ENCODE results near the gene PSMB5. TPM values are rescaled to one million over a fixed set of nuclear protein-coding genes. Genes with fewer than 3 reads are reported as not detected.

Gene PSMB5
- polyA plus RNA-seq, 1 donor from 2014 or later: 147 TPM

DNA sequence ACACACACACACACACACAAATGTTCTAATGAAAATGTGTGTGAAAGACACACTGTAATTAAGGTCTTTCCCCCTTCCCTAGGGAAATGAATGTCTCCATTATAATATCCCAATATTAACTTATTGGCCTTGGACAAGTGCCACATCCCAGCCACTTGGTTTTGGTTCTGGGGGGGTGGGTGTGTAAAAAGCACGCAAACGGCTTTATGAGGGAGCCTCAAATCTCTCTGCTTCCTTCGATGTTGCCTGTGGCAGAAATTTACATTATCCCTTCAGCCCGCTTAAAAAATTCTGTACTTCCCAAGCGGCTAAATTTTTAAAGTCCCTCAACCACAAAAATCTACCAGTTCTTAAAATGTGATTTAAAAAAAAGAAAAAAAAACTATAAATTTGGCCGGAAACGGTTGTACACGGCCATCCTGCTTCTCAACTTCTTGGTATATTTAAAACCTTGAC lies 25.2 kb downstream of the PSMB5 start:
- no peaks in the 10 kb centered on the region for H3K9me2 ChIP-seq (ENCODE audit: insufficient read depth, low read length)
- H3K4me3 ChIP-seq (ENCODE audit: low read length): peak overlapping the region; percentile 57
- no peak for TF ChIP-seq SMC3 (conservative IDR thresholded peaks at IDR 0.05; ENCODE audit: poor library complexity)
- TF ChIP-seq, protein P1, sequence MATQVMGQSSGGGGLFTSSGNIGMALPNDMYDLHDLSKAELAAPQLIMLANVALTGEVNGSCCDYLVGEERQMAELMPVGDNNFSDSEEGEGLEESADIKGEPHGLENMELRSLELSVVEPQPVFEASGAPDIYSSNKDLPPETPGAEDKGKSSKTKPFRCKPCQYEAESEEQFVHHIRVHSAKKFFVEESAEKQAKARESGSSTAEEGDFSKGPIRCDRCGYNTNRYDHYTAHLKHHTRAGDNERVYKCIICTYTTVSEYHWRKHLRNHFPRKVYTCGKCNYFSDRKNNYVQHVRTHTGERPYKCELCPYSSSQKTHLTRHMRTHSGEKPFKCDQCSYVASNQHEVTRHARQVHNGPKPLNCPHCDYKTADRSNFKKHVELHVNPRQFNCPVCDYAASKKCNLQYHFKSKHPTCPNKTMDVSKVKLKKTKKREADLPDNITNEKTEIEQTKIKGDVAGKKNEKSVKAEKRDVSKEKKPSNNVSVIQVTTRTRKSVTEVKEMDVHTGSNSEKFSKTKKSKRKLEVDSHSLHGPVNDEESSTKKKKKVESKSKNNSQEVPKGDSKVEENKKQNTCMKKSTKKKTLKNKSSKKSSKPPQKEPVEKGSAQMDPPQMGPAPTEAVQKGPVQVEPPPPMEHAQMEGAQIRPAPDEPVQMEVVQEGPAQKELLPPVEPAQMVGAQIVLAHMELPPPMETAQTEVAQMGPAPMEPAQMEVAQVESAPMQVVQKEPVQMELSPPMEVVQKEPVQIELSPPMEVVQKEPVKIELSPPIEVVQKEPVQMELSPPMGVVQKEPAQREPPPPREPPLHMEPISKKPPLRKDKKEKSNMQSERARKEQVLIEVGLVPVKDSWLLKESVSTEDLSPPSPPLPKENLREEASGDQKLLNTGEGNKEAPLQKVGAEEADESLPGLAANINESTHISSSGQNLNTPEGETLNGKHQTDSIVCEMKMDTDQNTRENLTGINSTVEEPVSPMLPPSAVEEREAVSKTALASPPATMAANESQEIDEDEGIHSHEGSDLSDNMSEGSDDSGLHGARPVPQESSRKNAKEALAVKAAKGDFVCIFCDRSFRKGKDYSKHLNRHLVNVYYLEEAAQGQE (IDR thresholded peaks at IDR 0.05; ENCODE audit: borderline replicate concordance): peak; percentile 17
- peaks cover 4% of the 10 kb centered on the region for H3F3A ChIP-seq (ENCODE audit: insufficient read depth, low read length, poor library complexity, severe bottlenecking)
- H3K36me3 ChIP-seq (ENCODE audit: insufficient read depth, low read length): no peaks in the 10 kb centered on the region
- H3K27me3 ChIP-seq (ENCODE audit: insufficient read depth, low read depth, low read length): no peaks in the 10 kb centered on the region
- H3K9me3 ChIP-seq (ENCODE audit: low read length): no peaks in the 10 kb centered on the region
- H3K27ac ChIP-seq (ENCODE audit: low read length): peak overlapping the region; percentile 31
- H3K79me2 ChIP-seq (replicated peaks; ENCODE audit: insufficient read depth, low read length): peaks cover 6% of the 10 kb centered on the region
- peak overlapping the region; percentile 50 for H3K9ac ChIP-seq (ENCODE audit: low read length)
- H3K4me2 ChIP-seq (ENCODE audit: low read length): peak overlapping the region; percentile 73
- H2AFZ ChIP-seq (ENCODE audit: low read depth, low read length): no peak overlapping the region
- H4K20me1 ChIP-seq (ENCODE audit: insufficient read depth): no peaks in the 10 kb centered on the region

DNA sequence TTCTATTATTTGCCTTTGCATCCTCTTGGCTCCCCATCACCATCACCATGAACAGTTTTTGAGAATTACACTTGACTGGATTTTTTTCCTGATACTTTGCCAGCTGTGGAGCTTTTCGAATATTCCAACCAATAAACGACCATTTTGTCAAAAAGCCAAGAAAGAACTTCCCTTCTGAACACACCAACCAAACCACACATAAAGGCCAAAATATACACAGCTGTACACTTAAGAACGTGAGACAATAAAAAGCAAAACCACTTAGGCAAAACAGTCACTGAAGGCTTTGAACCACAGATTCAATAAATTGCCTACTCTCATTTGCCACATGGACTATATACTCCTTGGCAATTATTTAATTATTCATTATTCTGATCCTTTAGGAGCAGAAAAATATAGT lies 25.9 kb downstream of the PSMB5 start:
- TF ChIP-seq MXI1 (conservative IDR thresholded peaks at IDR 0.05; ENCODE audit: poor library complexity, severe bottlenecking) (no peak), POLR2AphosphoS5 (IDR thresholded peaks at IDR 0.05) (no peak), SMC3 (conservative IDR thresholded peaks at IDR 0.05; ENCODE audit: poor library complexity) (no peak), EP300 (conservative IDR thresholded peaks at IDR 0.05; ENCODE audit: poor library complexity, severe bottlenecking) (no peak), EZH2 (IDR thresholded peaks at IDR 0.05; ENCODE audit: borderline replicate concordance, insufficient read depth, low read length, poor library complexity, severe bottlenecking) (no peak), RAD21 (conservative IDR thresholded peaks at IDR 0.05) (no peak), TAF1 (IDR thresholded peaks at IDR 0.05; ENCODE audit: low read depth) (no peak)
- TF ChIP-seq, protein P1 (IDR thresholded peaks at IDR 0.05; ENCODE audit: borderline replicate concordance): no peak
- TF ChIP-seq, protein P2, sequence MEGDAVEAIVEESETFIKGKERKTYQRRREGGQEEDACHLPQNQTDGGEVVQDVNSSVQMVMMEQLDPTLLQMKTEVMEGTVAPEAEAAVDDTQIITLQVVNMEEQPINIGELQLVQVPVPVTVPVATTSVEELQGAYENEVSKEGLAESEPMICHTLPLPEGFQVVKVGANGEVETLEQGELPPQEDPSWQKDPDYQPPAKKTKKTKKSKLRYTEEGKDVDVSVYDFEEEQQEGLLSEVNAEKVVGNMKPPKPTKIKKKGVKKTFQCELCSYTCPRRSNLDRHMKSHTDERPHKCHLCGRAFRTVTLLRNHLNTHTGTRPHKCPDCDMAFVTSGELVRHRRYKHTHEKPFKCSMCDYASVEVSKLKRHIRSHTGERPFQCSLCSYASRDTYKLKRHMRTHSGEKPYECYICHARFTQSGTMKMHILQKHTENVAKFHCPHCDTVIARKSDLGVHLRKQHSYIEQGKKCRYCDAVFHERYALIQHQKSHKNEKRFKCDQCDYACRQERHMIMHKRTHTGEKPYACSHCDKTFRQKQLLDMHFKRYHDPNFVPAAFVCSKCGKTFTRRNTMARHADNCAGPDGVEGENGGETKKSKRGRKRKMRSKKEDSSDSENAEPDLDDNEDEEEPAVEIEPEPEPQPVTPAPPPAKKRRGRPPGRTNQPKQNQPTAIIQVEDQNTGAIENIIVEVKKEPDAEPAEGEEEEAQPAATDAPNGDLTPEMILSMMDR (IDR thresholded peaks at IDR 0.05; ENCODE audit: poor library complexity, severe bottlenecking): no peak
- Histone ChIP-seq H3K9me3 (ENCODE audit: low read length) (no peaks in the 10 kb centered on the region), H3K9ac (ENCODE audit: low read length) (no peak overlapping the region), H2AFZ (ENCODE audit: low read depth, low read length) (no peak overlapping the region), H3K36me3 (ENCODE audit: insufficient read depth, low read length) (no peaks in the 10 kb centered on the region), H3F3A (ENCODE audit: insufficient read depth, low read length, poor library complexity, severe bottlenecking) (peaks cover 4% of the 10 kb centered on the region), H3K27me3 (ENCODE audit: insufficient read depth, low read depth, low read length) (no peaks in the 10 kb centered on the region), H3K9me2 (ENCODE audit: insufficient read depth, low read length) (no peaks in the 10 kb centered on the region), H3K4me2 (ENCODE audit: low read length) (no peak overlapping the region), H3K27ac (ENCODE audit: low read length) (no peak overlapping the region), H3K79me2 (replicated peaks; ENCODE audit: insufficient read depth, low read length) (peaks cover 6% of the 10 kb centered on the region), H3K4me3 (ENCODE audit: low read length) (no peak overlapping the region), H4K20me1 (ENCODE audit: insufficient read depth) (no peaks in the 10 kb centered on the region)
